H1 (cell line): ENCODE results near the gene RTP2. TPM values are rescaled to one million over a fixed set of nuclear protein-coding genes. Genes with fewer than 3 reads are reported as not detected.

Source experiments
- BACH1 ChIP-seq: IDR thresholded peaks from 2 replicates; pipeline ENCODE4 v1.6.1; 2012; ENCODE audit warnings: low read length, improper control_type of control experiment
- polyA plus RNA-seq, 7 experiments: library from polyadenylated mRNA; depleted of rRNA in 3 of 7; stranded (reverse) in 5 of 7; unstranded in 2 of 7; fragments of >200 nt in 5 of 7; fragments of 200-250 nt in 2 of 7; gene quantifications; 1 replicate in 5 of 7; 2 replicates in 1 of 7; 4 replicates in 1 of 7; pipeline versions ENCODE4 v1.2.1 to v1.2.3, GENCODE V29; 2011 to 2013; ENCODE audit warnings: missing spikeins in 2 of 7, mixed read lengths in 2 of 7
- total RNA-seq: library from RNA; stranded (reverse); fragmentation: NEBNext Ultra II Directional; extraction: Animal tissue kit (Norgen Biotek cat#: 25700); gene quantifications from 2 replicates; pipeline ENCODE4 v1.2.1, GENCODE V29; 2021

The RTP2 gene
- total and polyA plus RNA-seq, 2 of the 8 experiments (the other 6 are each of a cell fraction or from before 2014, with no cell fraction given), result not detected

GRCh38 chr3:187698499-187699399, 3.6 kb downstream of the RTP2 start (continued):
- no peak for TF ChIP-seq BACH1
